CD4-positive, alpha-beta T cell treated with Interleukin-4 for 4 hours (primary cell): ENCODE results near the gene BCAS1.

ENCODE experiments used
- DNase-seq: peaks from one replicate; pipeline ENCODE4 v3.0.0-alpha.2; 2020

BCAS1 gene

DNA sequence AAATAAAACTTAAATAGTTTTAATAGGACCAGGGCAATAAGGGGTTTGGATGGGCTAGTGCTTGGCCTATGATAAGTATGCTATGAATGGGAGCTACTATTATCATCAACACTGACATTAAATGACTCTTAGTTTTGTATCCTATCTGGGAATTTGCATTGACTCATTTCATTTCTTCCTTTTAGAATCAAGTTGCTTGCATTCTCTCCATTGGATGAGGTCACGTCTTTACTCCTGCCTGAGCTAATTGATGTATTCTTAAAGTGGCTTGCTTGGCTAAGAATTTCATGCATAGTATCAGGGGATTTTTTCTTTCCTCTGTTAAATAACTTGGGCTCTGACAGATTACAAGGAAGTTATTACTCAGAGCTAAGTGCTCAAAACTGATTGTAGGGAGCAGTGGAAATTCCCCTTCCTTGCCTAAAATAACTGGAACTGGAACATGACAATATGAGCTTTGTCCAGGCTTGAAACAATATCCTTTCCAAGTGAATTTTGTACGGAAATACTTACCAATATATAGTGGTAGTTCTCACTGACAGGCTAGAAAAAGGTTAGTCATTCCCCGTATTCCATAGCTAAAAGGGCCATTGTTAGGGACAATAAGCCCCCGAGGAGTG is 169.9 kb downstream of the BCAS1 start:
- no peak for DNase-seq

DNA sequence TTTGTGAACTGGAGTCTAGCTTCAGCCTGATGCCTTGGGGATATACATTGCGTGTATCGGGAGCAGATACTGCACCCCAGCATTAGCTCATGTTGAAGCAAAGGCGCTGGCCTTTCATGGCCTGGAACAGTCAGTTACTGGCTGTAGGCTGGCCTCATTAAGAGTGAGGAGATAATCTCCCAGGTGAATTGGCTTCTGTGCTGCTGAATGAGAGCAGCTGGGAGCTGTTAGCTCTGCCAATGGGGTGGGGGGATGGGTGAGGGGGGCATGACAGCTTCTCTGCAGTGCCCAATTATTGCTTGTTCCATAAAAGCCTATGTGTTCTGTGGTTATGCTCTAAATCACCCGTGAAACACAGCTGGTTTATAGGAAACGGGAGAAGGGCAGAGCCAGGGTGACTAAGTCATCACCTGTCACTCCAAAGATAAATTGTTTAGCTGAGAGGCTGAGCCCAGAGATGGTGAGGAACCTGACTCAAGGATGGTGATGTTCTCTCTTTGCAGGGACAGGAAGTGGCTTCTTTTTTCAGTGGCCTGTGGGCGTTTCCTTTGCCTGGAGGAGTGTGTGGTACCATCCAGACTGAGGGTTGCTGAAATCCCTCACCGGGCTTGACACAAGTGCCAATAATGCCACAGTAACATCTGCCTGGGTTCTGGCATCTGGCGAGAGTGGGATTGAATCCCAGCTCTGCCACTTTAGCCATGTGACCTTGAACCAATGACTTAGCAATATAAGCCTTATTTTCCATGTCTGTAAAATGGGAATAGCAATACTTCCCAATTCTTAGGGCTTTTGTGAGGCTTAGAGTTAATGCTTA is 170.8 kb downstream of the BCAS1 start:
- peak; percentile 82 for DNase-seq

DNA sequence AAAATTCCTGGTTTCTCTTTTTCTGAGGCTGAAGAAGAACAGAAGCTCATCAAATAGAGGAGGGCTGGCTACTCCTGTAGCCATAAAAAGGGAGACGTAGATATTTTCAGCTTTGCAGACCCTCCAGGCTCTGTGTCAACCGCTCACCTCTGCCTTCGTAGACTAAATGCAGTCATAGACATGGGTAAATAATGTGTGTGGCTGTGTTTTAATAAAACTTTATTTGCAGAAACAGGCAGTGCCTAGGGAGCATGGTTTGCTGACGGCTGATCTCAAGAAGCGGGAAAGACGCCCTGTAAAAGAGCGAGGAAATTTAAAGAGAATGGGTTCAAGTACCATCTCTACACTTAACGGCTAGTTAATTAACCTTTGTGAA is 171.8 kb downstream of the BCAS1 start:
- no peak for DNase-seq

DNA sequence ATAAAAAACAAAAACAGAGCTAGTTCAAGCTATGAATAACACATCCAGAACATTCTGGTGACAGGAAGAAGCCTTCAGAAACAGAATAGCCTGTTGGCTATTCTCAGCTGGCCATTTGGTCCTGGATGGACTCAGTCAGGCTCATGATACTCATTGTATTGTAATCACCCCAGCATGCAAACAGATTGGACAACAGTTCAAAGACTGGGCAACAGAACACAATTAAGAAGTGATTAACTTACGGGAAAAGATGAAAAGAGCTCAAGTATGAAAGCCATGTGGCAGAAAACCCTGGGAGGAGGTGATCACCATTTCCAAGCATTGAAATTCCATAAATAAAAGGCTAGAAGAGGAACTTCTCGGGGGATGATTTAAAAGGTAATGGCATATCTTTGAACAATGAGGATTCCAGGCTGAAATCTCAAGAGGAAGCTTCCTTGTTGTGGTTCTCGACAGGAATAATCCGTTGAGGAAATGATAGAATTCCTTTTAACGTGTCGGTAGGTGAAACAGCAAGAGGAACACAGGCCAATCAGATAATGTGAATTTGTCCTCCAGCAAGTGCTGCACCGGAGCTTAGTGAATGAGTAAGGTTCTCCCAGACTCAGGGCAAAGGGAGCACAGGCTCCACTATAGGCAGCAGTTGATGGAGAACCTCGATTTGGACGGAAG is 172.4 kb downstream of the BCAS1 start:
- no peak for DNase-seq

DNA sequence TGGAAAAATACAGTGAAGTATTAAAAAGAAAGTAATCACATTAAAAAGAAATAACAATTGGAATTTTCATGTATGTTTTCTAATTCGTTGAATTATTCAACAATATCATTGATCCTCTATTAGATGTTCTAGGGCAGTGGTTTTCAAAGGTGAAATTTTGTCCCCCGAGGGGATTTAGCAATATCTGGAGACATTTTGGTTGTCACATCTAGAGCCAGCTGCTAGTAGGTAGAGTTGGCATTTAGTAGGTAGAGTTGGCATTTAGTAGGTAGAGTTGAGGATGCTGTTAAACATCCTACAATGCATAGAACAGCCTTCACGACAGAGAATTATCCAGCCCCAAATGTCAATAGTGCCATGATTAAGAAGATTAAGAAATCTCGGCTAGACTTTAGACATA is 173.7 kb downstream of the BCAS1 start:
- DNase-seq, result no peak

DNA sequence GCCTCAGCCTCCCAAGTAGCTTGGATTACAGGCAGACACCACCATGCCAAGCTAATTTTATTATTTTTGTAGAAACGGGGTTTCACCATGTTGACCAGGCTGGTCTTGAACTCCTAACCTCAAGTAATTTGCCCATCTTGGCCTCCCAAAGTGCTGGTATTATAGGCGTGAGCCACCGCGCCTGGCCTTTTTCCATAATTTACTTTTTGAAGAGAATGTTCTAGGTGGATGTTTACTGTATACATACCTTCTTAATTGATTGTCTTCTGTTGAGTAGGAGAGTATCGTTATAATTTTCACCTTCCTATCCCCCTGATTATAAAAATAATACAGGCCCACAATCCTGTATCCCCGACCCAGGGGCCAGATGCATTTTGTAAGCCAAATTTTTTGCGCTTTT is 174.4 kb downstream of the BCAS1 start:
- DNase-seq, result no peak

DNA sequence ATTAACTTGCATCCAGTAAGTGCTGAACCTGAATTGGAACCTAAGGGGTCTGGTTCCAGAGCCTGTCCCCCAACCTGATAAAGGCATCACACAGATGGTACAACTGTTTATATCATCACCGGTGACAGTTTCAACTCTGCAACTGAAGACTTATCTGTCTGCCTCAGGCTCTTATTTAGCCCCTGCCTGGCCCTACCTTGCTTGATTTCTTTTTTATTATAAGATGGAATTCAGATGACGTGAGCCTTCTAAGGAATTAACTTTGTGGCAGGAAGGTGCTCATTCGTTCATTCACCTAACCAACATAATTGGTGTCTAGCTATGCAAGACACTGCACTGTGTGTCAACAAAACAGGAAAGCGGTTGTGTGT is 175.0 kb downstream of the BCAS1 start:
- no peak for DNase-seq

DNA sequence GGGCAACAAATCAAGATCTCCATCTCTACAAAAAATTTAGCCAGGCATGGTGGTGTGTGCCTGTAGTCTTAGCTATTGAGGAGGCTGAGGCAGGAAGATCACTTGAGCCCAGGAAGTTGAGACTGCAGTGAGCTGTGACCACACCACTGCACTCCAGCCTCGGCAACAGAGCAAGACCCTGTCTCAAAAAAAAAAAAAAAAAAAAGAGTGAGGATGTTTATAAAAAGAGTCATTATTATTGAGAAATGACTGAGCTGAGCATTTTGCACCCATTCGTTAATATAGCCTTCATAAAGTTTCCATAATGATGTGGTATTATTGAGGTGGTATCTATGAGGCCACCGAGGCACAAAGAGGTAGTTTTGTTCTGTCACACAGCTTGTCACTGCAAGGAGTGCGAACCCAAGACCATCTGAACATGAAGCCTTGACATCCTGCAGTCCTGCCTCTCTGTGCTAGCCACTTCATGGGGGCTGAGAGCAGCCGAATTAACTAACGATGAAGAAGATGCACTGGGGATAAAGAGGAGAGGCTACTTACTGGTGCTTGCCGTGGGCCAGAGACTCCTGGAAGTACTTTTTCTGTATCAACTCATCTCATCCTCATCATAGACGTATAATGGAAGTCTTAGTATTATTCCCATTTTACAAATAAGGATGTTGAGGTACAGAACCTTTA is 175.5 kb downstream of the BCAS1 start:
- DNase-seq, result no peak
